Stimulated activated CD8-positive, alpha-beta memory T cell treated with anti-CD3 and anti-CD28 coated beads, Interleukin-4, amount 100 ng/mL, for 48 hours (primary cell): Measurements from ENCODE around the gene ITIH5.

Experiments
- DNase-seq: peaks from one replicate; pipeline ENCODE4 v3.0.0-alpha.2; 2020

Gene ITIH5

GRCh38 chr10:7511612-7512011 lies 155.2 kb downstream of the ITIH5 start:
- no peak for DNase-seq
